Peyer's patch (tissue), 4 donors: Measurements from ENCODE around the gene UNC119. TPM values are rescaled to one million over a fixed set of nuclear protein-coding genes. Genes with fewer than 3 reads are reported as not detected.

Experiments used
- DNase-seq, 3 donors: peaks; one replicate each; pipeline ENCODE4 v3.0.0-alpha.2; 2017 to 2019
- H3K27ac ChIP-seq, 4 donors: fragments of 200-600 bp; sonication (generic); one replicate each; pipeline ENCODE4 v1.5.1; 2016 to 2019
- H3K27me3 ChIP-seq, 2 donors: fragments of 200-600 bp; sonication (generic); one replicate each; pipeline ENCODE4 v1.5.1; 2019
- H3K36me3 ChIP-seq, 3 donors: fragments of 200-600 bp; sonication (generic); one replicate each; pipeline ENCODE4 v1.5.1; 2016 to 2019
- H3K4me1 ChIP-seq, 4 donors: fragments of 200-600 bp; sonication (generic); one replicate each; pipeline ENCODE4 v1.5.1; 2016 to 2019
- H3K4me3 ChIP-seq, 4 donors: fragments of 200-600 bp; sonication (generic); 1 replicate in 3 of 4; 2 replicates in 1 of 4; pipeline ENCODE4 v1.5.1; 2016 to 2019; ENCODE audit warnings: mild to moderate bottlenecking in 1 of 4
- H3K9me3 ChIP-seq, 4 donors: fragments of 200-600 bp; sonication (generic); one replicate each; pipeline ENCODE4 v1.5.1; 2016 to 2019; ENCODE audit warnings: mild to moderate bottlenecking in 1 of 4
- POLR2A ChIP-seq, 2 donors: fragments of 450-650 bp; IDR thresholded peaks; one replicate each; pipeline ENCODE4 v1.5.1; 2017; ENCODE audit warnings: antibody characterized with exemption in 2 of 2, mild to moderate bottlenecking in 2 of 2, moderate library complexity in 2 of 2
- total RNA-seq, 4 donors: library from RNA; depleted of rRNA; stranded (reverse); fragments of >200 nt; gene quantifications; one replicate each; pipeline ENCODE4 v1.1.0, GENCODE V29; 2016
- TF ChIP-seq, protein P1 (sequence below), 6 experiments: fragments of 450-650 bp in 4 of 6; fragments of 200-600 bp in 2 of 6; sonication (generic) in 1 of 6; IDR thresholded peaks; one replicate each; pipeline ENCODE4 v1.5.1; 2017 to 2019; ENCODE audit warnings: antibody characterized with exemption in 6 of 6, mild to moderate bottlenecking in 3 of 6, moderate library complexity in 1 of 6

Gene UNC119
- total RNA-seq, 4 donors from 2014 or later = 22.6 to 39.2 (median 31.4) TPM

DNA sequence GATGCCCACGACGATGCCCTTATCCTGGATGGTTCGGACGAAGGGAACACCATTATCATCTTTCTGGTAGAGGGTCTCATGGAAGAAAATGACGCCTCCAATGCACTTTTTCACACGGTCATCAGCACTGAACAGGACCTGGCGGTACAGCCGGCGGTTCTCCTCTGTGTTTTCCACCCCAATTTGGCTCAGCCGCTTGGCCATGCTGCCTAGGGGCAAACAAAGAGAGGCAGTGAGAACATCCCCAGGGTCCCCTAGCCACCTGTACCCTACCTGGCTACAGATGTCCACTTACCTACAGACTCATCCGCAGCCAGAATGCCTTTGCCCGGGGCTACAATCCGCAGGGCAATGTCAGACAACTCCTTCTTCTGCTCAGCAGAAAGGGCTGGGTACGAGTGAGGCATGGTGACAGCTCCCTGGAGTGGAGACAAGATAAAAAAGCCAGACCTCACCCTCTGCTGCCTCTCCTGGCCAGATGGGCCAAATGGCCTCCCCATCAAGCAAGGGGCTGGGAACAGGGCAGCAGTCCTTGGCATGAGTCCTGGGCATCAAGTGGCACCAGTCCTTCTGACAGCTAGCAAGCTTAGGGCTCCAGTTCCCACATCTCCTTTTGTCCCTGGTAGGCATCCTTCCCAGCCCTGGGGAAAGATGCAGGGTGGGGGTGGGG lies 22.8 kb upstream of the UNC119 start:
- Histone ChIP-seq H3K27ac (no peak overlapping the region), H3K27me3 (no peaks in the 10 kb centered on the region), H3K4me3 (peak overlapping the region in 1 of 4 donors; percentile 42), H3K9me3 (no peaks in the 10 kb centered on the region), H3K4me1 (peaks cover 0 to 41% (median 11%) of the 10 kb centered on the region in 4 donors), H3K36me3 (peaks cover 0 to 14% (median 0%) of the 10 kb centered on the region in 3 donors)
- no peak for TF ChIP-seq POLR2A (IDR thresholded peaks at IDR 0.05)
- TF ChIP-seq, protein P1, sequence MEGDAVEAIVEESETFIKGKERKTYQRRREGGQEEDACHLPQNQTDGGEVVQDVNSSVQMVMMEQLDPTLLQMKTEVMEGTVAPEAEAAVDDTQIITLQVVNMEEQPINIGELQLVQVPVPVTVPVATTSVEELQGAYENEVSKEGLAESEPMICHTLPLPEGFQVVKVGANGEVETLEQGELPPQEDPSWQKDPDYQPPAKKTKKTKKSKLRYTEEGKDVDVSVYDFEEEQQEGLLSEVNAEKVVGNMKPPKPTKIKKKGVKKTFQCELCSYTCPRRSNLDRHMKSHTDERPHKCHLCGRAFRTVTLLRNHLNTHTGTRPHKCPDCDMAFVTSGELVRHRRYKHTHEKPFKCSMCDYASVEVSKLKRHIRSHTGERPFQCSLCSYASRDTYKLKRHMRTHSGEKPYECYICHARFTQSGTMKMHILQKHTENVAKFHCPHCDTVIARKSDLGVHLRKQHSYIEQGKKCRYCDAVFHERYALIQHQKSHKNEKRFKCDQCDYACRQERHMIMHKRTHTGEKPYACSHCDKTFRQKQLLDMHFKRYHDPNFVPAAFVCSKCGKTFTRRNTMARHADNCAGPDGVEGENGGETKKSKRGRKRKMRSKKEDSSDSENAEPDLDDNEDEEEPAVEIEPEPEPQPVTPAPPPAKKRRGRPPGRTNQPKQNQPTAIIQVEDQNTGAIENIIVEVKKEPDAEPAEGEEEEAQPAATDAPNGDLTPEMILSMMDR (IDR thresholded peaks at IDR 0.05) = no peak
- DNase-seq = peak in 1 of 3 donors; percentile 40

DNA sequence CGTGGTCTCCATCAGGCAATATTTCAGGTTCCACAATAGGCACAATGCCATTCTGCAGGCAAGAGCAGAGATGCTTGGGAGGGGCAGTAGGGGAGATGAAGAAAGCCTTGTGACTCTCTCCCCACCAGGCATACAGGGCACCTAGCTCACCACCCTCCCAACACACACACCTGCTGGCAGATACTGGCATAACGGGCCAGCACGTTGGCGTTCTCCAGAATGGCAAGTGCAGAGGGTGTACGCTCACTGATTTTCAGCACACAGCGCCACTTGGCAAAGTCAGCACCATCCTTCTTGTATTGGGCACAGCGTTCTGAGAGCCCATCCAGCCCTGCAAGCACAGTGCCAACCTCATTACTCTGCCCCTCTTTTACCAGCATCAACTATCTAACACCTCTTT lies 22.1 kb upstream of the UNC119 start:
- TF ChIP-seq, protein P1 (IDR thresholded peaks at IDR 0.05) = peak in 1 of 6 experiments; percentile 17
- TF ChIP-seq POLR2A (IDR thresholded peaks at IDR 0.05) = no peak
- H3K27me3 ChIP-seq = no peaks in the 10 kb centered on the region
- peaks cover 0 to 10% (median 0%) of the 10 kb centered on the region in 3 donors for H3K36me3 ChIP-seq
- DNase-seq = peak in 1 of 3 donors; percentile 45
- H3K4me3 ChIP-seq = no peak overlapping the region
- H3K27ac ChIP-seq = no peak overlapping the region
- peaks cover 0 to 48% (median 14%) of the 10 kb centered on the region in 4 donors for H3K4me1 ChIP-seq
- H3K9me3 ChIP-seq = no peaks in the 10 kb centered on the region

DNA sequence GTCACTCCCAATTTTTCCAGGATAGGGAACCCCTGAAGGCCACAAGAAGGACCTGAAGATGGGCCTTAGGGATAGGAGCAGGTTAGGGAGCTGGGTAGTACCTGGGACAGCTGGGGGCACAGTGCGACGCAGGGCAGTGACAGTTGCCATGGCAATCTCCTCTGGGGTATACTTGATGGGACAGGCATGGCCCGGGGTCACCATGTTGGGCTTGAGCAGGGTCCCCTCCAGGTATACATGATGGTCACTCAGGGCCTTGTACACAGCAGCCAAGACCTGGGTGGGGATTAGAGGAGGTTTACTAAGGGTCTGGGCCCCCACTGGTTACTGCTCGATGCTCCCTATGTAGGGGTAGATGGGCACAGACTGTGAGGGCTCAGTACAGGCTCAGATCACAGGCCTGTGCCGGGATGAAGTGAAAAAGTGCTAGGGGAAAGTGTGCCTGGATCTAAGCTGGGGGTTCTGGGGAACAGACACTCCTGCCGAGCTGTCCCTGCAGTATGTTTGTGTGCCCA lies 21.6 kb upstream of the UNC119 start:
- Histone ChIP-seq H3K36me3 (peaks cover 0 to 6% (median 0%) of the 10 kb centered on the region in 3 donors), H3K27ac (no peak overlapping the region), H3K9me3 (no peaks in the 10 kb centered on the region), H3K4me3 (no peak overlapping the region), H3K4me1 (peaks cover 0 to 53% (median 14%) of the 10 kb centered on the region in 4 donors), H3K27me3 (no peaks in the 10 kb centered on the region)
- DNase-seq = peak in 1 of 3 donors; percentile 44
- TF ChIP-seq POLR2A (IDR thresholded peaks at IDR 0.05) = no peak

DNA sequence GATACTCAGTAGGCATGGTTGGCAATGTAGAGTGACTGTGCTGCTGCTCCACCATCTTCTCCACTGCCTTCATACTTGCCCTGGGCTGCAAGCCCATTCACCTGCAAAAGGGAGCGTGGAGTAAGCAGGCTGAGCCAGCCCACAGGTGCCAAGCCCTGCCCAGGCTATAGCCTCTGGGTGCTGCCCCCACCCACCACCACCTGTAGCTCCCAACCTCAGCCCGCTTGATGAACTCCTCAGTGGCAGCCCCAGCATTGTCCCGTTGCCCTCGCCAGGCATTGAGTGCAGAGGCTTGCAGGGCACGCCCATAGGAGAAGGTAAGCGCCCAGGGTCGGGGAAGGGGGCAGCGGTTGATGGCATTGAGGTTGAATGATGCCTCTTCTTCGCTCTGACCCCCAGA lies 21.1 kb upstream of the UNC119 start:
- Histone ChIP-seq H3K4me1 (peaks cover 0 to 53% (median 14%) of the 10 kb centered on the region in 4 donors), H3K9me3 (no peaks in the 10 kb centered on the region), H3K4me3 (no peak overlapping the region), H3K27ac (no peak overlapping the region), H3K36me3 (peaks cover 0 to 7% (median 0%) of the 10 kb centered on the region in 3 donors), H3K27me3 (no peaks in the 10 kb centered on the region)
- no peak for TF ChIP-seq POLR2A (IDR thresholded peaks at IDR 0.05)
- TF ChIP-seq, protein P1 (IDR thresholded peaks at IDR 0.05) = no peak
- peak in 1 of 3 donors; percentile 43 for DNase-seq

DNA sequence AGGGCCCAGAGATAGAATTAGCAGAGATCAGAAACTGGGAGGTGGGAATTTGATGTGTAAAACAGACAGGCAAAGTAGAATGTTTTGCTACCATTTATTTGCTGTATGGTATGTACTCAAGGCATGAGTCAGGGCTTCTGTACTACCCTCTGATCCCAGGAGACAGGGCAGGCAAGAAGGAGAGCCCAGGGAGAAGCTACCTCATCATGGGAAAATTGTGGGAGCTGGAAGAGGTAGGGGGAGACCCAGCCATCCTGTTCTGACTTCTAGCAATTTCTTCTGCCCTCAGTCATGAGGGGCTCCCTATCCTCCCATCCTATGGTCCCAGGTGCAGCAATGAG lies 20.6 kb upstream of the UNC119 start:
- Histone ChIP-seq H3K27ac (peak overlapping the region in 1 of 4 donors; percentile 86), H3K4me1 (peaks cover 0 to 53% (median 14%) of the 10 kb centered on the region in 4 donors), H3K9me3 (no peaks in the 10 kb centered on the region), H3K36me3 (peaks cover 0 to 8% (median 0%) of the 10 kb centered on the region in 3 donors), H3K4me3 (no peak overlapping the region), H3K27me3 (no peaks in the 10 kb centered on the region)
- peak in 1 of 3 donors; percentile 47 for DNase-seq
- no peak for TF ChIP-seq POLR2A (IDR thresholded peaks at IDR 0.05)
- TF ChIP-seq, protein P1 (IDR thresholded peaks at IDR 0.05) = no peak
